Endothelial cell of umbilical vein (primary cell): Measurements from ENCODE around the gene C14orf93.

Experiments
- POLR2A ChIP-seq: IDR thresholded peaks from 2 replicates; pipeline ENCODE4 v1.6.1; 2012; ENCODE audit warnings: low read depth, mild to moderate bottlenecking, control low read depth, low read length
- TF ChIP-seq, protein P1 (sequence below): IDR thresholded peaks from 2 replicates; pipeline ENCODE4 v1.6.1; 2011; ENCODE audit not compliant: insufficient read depth, insufficient read length
- TF ChIP-seq, protein P2 (sequence below), 2 donors: IDR thresholded peaks; 1 replicate in 1 of 2; 2 replicates in 1 of 2; pipeline ENCODE4 v1.5.1; 2011; ENCODE audit warnings: low read length in 2 of 2, mild to moderate bottlenecking in 2 of 2, moderate library complexity in 2 of 2, control low read depth in 1 of 2, inconsistent platforms in 1 of 2, low read depth in 1 of 2; ENCODE audit not compliant: insufficient read depth in 1 of 2; ENCODE audit errors: extremely low read depth in 1 of 2

GRCh38 chr14:23043754-23044153, 33.8 kb upstream of the C14orf93 start:
- TF ChIP-seq, protein P1, sequence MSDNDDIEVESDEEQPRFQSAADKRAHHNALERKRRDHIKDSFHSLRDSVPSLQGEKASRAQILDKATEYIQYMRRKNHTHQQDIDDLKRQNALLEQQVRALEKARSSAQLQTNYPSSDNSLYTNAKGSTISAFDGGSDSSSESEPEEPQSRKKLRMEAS: no peak
- TF ChIP-seq, protein P2, sequence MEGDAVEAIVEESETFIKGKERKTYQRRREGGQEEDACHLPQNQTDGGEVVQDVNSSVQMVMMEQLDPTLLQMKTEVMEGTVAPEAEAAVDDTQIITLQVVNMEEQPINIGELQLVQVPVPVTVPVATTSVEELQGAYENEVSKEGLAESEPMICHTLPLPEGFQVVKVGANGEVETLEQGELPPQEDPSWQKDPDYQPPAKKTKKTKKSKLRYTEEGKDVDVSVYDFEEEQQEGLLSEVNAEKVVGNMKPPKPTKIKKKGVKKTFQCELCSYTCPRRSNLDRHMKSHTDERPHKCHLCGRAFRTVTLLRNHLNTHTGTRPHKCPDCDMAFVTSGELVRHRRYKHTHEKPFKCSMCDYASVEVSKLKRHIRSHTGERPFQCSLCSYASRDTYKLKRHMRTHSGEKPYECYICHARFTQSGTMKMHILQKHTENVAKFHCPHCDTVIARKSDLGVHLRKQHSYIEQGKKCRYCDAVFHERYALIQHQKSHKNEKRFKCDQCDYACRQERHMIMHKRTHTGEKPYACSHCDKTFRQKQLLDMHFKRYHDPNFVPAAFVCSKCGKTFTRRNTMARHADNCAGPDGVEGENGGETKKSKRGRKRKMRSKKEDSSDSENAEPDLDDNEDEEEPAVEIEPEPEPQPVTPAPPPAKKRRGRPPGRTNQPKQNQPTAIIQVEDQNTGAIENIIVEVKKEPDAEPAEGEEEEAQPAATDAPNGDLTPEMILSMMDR (IDR thresholded peaks at IDR 0.05; ENCODE audit: extremely low read depth in 1 of 2, insufficient read depth in 1 of 2, low read depth in 1 of 2, low read length in 2 of 2): no peak
- no peak for TF ChIP-seq POLR2A
